ENCODE results near the gene TANC1.

TANC1 gene

DNA sequence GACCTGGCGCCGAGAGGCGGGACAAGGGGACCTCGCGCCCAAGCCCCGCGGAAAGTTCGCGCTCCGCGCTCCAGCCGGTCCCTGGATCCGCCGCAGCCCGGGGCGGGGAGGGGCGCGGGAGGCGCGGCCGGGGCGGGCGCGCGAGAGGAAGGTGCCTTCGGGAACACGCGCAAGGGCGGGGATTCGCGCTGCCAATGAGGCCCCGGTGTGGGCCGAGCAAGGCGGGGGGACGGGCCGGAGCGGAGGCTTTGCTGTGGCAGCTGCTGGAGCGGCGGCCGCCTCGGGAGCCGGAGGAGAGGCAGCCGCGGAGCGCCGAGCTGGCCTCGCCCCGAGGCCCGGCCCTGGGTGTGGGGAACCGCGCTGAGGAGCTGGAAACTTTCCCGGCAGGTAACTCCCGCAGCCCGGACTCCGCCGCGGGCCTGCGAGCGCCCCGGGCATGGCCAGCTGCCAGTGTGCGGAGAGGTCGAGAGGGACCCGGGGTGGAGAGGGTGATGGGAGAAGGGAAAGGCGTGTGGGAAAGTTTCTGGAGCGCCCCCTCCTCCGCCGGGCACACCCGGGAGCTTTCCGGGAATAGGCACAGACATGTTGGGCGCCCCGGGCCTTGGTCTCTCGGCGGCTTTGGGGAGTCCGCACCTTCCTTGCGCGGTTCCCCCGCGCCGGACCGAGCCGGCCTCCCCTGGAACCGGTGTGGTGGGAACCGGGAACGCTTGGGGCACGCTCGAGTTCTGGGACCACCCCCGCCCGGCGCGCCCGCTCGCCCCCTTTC, at the start of gene TANC1:
Gene TANC1, plus strand, starts transcription at position 245 of the 766 bp plus-strand sequence. CDS start 97,271 bp downstream, outside the sequence.
- peak; percentile 12 for DNase-seq (ENCODE audit: low spot score)

DNA sequence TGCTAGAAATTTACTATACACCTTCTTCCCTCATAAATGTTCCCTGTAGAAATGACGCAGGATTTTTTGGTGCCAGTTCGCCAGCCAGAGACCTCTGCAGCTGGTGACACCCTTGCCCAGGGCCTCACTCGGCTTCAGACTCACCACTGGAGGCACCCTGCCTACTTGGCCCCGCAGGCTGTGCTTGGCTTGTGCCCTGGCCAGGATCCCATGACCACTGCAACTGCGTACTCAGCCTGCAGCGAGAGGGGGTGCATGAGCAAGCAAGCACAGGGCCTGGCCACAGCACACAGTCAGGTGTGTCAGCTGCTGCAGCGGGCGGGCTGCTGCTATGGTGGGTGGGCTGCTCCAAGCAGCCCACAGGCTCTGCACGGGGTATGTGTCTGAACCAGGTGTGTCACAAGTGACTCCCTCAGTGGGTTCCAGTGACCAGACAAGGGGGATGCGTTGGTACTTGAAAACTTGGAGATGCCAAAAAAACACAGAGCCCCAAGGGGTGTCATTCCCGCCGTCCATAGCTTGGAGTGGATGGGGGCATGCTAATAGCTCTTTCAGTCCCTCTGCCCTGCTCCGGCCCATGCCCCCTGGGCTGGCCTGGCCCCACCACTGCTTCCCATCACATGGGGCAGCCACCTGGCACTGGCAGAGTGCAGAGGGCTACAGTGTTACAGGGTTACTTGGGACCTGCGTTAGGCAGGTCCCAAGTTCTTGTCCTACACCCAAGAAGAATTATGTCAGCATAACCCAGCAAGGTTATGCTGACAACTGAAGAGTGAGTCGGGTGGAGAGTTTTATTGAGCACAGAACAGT, 46.6 kb upstream of the TANC1 start:
- DNase-seq (ENCODE audit: low spot score): no peak

DNA sequence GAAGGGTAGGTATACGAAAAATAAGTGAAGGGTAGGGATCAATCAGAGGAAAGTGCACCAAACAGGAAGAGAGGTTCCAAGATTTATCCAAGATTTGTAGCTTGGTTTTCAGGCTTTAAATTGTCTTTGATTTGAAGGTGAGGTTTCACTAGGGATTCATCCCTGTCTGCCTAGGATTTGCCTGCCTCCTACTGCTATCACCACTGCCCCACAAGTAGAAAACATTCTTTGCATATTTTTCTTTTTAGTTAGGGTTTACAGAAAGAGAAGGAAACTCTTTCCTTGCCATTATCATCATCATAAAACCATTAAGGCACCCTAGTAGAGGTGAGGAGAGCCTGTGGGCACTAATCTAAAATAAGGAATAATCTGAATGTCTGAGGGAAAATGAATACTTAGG, 45.8 kb upstream of the TANC1 start:
- no peak for DNase-seq (ENCODE audit: low spot score)

DNA sequence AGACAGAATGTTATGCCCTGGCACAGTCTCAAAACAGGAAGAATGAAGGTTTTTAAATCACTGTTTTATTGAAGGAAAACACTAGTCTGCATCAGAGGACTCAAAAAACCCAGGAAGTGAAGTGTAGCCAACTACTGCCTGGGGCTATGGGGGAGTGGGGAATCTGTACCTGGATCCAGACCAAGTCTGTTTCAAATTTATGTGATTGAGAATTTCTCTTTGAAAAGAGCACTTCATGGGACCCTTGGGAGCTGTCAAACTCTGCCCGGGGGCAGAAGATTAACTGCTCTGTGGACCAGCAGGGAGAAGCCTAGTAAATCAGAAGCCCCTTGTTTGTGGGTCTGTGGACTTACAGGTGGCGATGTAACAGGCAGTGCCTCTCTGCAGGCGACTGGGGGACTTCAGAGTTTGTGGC, 45.3 kb upstream of the TANC1 start:
- no peak for DNase-seq (ENCODE audit: low spot score)

DNA sequence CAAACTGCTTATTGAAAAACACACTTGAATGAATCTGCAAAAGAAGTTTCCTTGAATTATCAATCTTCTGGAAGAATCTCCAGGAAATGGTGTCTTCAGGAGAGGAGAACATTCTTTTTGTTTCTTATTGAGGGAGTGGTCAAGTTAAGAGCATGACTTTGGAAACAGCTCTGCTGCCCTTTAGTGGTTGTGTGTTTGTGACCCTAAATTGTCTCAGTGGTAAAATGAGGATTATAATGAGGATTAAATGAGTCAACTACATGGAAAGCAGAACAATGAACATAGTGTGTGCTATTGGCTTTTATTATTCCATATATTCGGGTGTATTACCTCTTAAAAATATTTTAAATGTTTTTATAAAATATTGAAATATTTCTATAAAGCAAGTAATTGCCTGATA, 44.8 kb upstream of the TANC1 start:
- no peak for DNase-seq (ENCODE audit: low spot score)

DNA sequence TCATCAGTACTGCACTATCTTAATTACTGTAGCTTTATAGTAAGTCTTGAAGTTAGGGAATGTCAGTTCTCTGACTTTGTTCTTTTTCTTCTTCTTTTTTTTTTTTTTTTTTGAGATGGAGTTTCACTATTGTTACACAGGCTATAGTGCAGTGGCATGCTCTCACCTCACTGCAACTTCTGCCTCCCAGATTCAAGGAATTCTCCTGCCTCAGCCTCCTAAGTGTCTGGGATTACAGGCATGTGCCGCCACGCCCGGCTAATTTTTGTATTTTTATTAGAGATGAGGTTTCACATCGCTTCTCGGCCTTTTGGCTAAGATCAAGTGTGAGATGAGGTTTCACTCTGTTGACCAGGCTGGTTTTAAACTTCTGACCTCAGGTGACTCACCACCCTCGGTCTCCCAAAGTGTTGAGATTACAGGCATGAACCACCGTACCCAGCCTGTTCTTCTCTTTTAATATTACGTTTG, 41.9 kb upstream of the TANC1 start:
- DNase-seq (ENCODE audit: low spot score): no peak

DNA sequence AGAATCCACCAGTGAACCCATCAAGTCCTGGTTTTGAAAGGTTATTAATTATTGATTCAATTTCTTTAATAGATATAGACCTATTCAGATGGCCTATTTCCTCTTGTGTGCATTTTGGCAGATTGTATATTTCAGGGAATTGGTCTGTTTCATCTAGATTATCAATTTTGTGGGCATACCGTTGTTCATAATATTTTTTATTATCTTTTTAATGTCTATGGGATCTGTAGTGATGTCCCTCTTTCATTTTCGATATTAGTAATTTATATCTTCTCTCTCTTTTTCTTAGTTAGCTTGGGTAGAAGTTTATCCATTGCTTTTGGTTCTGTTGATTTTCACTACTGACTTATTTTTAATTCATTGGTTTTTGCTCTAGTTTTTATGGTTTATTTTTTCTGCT, 39.9 kb upstream of the TANC1 start:
- DNase-seq (ENCODE audit: low spot score): no peak

DNA sequence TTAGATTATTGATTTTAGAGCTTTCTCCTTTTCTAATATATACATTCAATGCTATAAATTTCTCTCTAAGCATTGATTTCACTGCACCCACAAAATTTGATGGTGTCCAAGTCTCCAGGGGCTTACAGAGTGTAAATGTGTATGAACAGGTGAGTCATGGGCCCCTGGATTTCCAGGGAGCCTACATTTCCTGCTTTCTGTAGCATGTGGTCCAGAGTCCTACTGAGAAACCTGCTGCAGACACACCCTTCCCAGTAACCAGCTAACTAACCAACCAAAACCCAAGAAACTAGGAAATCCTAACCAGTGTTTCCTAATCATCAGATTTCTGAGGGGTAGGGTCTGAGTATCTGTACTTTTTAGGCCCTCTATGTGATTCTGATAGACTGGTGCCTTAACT, 39.5 kb upstream of the TANC1 start:
- DNase-seq (ENCODE audit: low spot score): no peak

DNA sequence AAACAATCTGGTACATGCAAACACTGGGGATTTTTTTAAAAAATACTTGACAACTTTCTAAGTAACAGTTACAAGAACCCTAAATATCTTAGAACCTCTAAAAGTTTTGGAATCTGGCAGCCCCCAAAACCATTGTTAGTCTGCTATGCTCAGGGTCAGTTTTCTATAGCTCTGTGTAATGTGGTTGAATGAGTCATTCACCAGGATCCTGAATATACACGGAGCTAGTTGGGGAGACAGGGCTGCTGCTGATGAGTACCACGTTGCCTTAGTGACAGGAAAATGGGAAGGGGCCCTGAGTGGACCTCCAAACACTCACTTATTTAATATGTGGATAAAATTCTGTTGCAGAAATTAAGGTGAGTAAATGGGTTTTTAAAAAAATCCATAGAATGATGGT, 36.9 kb upstream of the TANC1 start:
- DNase-seq (ENCODE audit: low spot score): no peak

DNA sequence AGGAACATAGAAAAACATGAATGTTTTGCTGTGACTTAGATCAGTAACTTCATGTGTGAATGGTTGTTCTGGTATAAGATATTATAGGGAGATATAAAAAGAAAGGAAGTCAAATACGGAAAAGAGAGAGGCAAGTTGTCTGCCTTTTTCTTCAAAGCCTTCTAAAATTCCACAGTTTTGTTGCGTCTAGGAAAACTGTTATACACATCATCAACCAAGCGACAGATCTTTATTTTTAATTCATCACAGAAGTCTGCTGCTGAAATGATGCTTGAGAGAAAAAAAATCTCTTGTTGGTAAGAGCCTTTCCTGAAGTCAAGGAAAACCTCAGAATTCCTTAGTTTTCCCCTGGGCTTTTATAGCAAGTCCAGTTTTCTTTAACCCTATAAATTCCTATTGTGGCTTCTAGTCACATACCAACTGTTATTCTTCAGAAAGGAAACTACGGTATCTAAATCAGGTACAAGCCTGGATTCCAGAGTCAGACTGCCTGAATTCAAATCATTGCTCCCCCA, 36.3 kb upstream of the TANC1 start:
- DNase-seq (ENCODE audit: low spot score): no peak

DNA sequence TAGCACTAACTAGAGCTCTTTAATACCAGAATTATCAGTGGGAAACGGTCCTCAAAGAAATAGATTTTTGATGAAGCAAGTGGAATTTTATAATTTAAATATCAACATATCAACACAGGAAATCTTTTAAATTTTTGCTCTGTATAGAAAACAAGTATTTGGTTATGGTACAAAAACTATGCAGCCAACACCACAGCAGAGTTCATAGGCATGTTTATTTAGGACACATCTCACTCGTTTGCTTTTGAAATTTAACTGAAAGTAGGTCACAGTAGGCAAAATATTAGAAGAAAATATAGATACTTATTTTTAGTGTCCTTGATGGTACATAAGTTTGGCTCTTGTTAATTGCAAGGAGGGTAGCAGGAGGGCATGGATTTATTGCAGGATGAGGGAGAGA, 34.3 kb upstream of the TANC1 start:
- DNase-seq (ENCODE audit: low spot score): no peak

DNA sequence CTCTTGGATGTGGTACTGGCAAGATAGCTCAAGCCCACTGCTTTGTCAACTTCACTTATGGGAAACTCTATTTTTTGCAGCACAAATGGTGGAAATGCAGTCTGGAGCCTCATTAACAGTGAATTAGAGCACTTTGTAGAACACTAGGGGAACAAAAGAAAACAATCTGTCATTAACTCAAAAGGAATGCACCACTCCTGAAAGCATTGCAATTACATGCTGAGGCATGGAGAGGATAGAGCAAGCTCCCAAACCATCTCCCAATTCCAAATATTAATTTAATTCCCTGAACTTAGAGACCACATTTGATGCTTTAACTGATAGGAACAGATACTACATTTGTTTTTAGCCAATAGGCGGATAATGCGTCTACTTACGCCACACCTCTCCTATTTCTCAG, 32.8 kb upstream of the TANC1 start:
- no peak for DNase-seq (ENCODE audit: low spot score)

DNA sequence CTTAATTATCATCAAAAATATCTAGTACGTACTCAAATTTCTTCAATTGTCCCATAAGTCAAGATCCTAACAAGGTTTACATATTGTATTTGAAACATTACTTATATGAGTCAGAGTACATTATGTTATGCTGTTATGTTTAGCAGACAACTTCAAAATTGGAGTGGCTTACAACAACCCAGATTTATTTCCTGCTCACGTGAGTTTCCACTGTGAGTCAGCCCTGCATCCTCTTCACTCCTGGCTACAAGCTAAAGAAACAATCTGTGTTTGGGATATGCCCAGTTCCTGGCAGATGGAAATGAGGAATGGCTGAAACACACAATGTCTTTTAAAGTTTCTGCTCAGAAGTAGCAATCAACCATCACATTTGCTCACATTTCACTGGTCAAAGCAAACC, 31.5 kb upstream of the TANC1 start:
- DNase-seq (ENCODE audit: low spot score): no peak

DNA sequence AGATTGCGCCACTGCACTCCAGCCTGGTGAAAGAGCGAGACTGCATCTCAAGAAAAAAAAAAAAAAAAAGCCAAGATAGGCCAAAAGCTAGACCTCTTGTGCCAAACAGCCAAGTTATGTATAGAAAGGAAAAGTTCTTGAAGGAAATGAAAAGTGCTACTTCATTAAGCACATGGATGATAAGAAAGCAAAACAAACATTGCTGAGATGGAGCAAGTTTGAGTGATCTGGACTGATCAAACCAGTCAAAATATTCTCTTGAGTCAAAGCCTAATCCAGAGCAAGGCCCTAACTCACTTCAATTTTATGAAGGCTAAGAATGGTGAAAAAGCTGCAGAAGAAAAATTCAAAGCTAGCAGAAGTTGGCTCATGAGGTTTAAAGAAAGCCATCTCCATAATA, 28.1 kb upstream of the TANC1 start:
- DNase-seq (ENCODE audit: low spot score): no peak

DNA sequence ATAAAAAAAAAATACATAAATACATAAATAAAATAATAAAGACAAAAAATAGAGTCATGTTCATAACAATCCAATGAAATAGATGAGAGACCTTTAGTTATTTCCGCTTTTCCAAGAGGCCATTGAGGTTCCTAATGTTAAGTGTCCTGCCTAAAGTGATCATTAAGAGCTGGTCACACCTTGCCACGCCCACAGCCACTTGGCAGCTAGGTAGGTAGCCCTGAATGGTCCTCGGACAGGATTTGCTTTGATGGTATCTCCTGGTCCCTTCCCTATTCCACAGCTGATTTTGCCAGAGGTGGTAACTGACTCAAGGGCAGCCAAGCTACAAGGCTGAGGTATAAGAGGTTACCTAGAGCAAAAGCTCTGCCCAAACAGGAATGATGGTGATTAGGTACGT, 24.5 kb upstream of the TANC1 start:
- DNase-seq (ENCODE audit: low spot score): no peak

DNA sequence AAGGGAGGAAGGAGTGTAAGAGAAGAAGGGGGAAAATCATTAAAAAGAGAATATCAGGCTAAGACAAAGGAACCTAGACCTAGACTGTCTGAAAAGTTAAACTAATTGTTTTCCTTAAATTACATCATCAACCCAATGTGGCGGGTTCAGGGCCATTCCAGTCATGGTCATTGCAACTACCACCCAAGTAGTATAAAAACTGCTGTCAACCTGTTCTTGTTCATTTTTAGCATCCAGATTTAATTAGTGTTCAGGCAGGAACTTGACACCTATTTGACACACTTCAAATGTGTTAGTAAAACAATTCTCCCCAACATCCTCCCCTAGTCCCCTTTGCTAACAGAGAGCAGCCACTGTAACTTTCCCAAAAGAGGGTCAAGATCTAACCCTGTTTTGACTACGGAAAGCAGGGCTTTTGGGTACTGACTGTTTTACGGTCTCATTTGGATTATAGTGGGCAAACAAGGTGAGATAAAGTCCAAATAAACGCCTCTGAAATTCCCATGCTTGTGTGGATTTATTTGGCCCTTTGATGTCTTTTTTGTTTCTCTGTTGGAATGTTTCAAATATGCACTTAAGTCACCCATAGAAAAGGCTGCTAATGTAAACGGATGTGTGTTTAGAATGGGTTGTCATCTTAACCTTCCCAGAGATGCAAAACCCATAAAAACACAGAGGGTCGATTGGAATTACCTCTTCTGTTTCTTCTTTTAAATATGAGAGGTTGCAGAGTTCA, 19.3 kb upstream of the TANC1 start:
- DNase-seq (ENCODE audit: low spot score): no peak

DNA sequence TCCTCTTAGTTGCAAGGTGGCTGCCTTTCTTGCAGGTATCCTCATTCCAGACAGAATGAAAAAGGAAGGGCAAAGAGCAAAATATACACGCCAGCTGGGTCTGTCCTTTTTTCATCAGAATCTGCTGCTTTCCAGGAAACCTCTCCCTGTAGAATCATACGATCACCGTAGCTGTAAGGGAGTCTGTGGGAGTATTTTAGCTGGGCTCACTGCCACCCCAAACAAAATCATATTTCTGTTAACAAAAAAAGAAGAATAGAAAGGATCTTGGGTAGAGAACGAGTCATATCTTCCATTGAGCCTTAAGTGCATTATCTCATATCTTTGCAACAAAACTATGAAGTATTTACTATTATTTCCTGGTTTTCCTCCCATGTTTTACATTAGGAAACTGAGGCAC, 15.0 kb upstream of the TANC1 start:
- no peak for DNase-seq (ENCODE audit: low spot score)

DNA sequence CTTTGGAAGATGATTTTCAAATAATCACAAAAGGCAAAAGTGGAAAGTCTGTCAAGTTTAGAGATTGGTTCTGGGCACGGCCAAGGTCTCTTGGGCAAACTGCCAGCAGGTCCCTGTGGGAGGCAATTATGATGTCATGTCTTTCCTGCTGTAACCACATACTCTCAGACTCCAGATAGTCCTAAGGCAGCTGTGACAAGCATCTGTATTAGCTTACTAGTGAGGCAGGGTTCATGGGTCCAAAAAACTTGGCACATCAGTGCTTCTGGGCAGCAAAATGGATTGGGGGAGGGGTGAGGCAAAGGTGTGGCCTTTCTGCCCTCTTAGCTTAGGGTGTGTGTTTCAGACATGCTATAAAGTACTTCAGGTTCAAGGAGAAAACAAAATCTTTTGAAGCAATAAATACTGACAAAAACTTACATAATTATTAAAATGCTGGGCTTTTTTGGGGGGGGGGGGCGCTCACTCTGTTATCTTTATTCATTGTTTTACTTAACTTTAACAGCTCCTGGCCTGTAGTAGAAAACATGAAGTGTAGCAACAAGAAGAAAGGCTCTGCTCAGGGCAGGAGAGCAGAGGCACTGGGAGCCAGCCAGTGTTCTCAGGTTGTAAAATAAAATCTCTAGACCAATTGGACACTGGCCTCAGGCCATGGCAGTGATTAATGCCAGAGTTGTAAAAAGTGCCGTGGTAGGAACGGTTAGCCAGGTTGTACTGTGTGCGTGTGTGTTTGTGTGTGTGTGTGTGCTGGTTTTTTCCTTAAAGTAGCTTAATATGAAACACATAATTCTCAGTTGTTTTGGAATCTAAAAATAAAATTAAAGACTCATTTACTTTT, 14.3 kb upstream of the TANC1 start:
- peak; percentile 6 for DNase-seq (ENCODE audit: low spot score)

DNA sequence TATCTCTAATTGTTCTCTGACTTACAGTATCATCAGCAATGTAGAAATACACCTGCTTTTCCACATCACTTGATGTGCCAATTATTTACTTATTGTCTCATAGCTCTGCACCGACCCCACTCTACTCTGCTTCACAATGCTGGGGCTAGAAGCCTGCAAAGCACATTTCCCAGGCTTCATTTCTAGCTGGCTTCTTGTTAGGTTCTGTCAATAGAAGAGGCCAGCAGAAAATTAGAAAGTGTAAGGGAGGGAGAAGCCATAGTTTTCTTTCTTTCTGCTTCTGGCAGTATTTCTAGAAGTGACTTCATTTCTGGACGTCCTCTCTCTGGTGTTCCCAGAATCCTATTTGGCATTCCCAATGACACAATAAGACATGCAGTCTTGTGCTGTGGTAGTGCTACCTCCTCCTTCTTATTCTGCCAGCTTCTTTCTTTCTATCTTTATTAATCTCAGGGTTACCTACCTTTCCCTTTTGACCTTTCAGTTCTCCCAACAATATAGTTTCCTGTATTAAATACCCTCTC, 12.5 kb upstream of the TANC1 start:
- DNase-seq (ENCODE audit: low spot score): no peak

DNA sequence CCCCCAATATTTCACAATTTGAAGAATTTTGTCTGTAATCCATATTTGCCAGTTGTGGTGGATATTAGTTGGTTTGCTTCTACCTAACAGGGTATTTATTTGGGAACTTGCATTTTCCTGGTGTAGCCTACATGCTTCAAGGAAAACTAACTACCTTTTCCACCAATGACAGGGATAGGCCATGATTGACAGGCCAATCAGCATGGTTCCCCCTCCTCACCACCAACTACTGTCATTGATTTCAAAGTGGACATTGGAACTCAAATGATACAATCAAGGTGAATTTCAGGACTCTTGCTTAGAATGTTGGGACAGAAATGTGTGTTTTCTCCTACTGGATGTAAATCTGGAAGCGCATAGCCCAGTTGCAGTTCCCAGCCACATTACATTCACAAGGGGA, 10.1 kb upstream of the TANC1 start:
- DNase-seq (ENCODE audit: low spot score): no peak

DNA sequence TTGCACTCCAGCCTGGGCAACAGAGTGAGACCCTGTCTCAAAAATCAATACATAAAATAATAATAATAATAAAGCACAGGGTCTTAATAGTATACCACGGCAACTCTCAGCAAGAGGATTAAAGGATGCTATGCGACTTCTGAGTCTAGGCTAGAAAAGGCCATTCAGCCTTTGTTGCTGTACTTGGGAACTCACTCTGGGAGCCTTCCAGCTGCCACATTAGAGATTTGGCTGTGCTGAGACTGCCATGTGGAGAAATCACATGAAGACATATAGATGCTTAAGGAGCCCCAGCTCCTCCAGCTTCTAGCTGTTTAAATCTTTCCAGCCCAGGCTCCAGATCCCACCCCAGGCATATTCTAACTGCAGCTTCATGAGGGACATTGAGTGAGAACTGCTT, 8.2 kb upstream of the TANC1 start:
- no peak for DNase-seq (ENCODE audit: low spot score)
